ENCODE measurements around the gene SCYL2. TPM values are rescaled to one million over a fixed set of nuclear protein-coding genes. Genes with fewer than 3 reads are reported as not detected.
"Not testable (repeated sequence)": the region's sequence is repeated elsewhere in the genome, so short reads cannot be mapped to it uniquely, and the experiment has no call there.

SCYL2 gene
- total RNA-seq, 1 experiment from 2014 or later = 41.1 TPM

- no peak for DNase-seq
- H3K4me2 ChIP-seq = no peak overlapping the region
- H2AFZ ChIP-seq = no peak overlapping the region
- ChIA-PET POLR2A (ENCODE audit: unreplicated experiment) (no interaction called here), CTCF (no interaction called here)
- TF ChIP-seq CTCF (conservative IDR thresholded peaks at IDR 0.05) = no peak
- TF ChIP-seq EZH2 (IDR thresholded peaks at IDR 0.05; ENCODE audit: low read depth) = no peak
- no peaks in the 10 kb centered on the region for H3K36me3 ChIP-seq (ENCODE audit: low read depth)
- no peak overlapping the region for H3K27ac ChIP-seq
- H3K9me2 ChIP-seq (ENCODE audit: insufficient read depth) = no peaks in the 10 kb centered on the region
- no peaks in the 10 kb centered on the region for H3K27me3 ChIP-seq (ENCODE audit: insufficient read depth, low read depth)
- no TSS peak for BruUV-seq (replicated peaks)
- H3K9me3 ChIP-seq (ENCODE audit: insufficient read depth, low read depth) = no peaks in the 10 kb centered on the region
- no peaks in the 10 kb centered on the region for H3K79me2 ChIP-seq (ENCODE audit: low read depth)
- H4K20me1 ChIP-seq (ENCODE audit: insufficient read depth) = no peaks in the 10 kb centered on the region
- intact Hi-C loops (cut with micrococcal nuclease; ENCODE audit: unreplicated experiment) = no loop called here
- no peaks in the 10 kb centered on the region for H3F3A ChIP-seq (ENCODE audit: insufficient read depth, low read depth)
- H3K4me1 ChIP-seq (replicated peaks; ENCODE audit: insufficient read depth) = no peaks in the 10 kb centered on the region
- no peak overlapping the region for H3K4me3 ChIP-seq
Measured at GRCh38 chr12:100254876-100255275, 12.1 kb upstream of the SCYL2 start.

- no peaks in the 10 kb centered on the region for H3K9me2 ChIP-seq (ENCODE audit: insufficient read depth)
- no peak overlapping the region for H3K4me3 ChIP-seq
- no peak overlapping the region for H3K4me2 ChIP-seq
- ChIA-PET CTCF (no interaction called here), POLR2A (ENCODE audit: unreplicated experiment) (no interaction called here)
- H4K20me1 ChIP-seq (ENCODE audit: insufficient read depth) = no peaks in the 10 kb centered on the region
- no peaks in the 10 kb centered on the region for H3K9me3 ChIP-seq (ENCODE audit: insufficient read depth, low read depth)
- H3K27ac ChIP-seq = no peak overlapping the region
- intact Hi-C loops (cut with micrococcal nuclease; ENCODE audit: unreplicated experiment) = no loop called here
- H3F3A ChIP-seq (ENCODE audit: insufficient read depth, low read depth) = no peaks in the 10 kb centered on the region
- no peaks in the 10 kb centered on the region for H3K27me3 ChIP-seq (ENCODE audit: insufficient read depth, low read depth)
- TF ChIP-seq CTCF (conservative IDR thresholded peaks at IDR 0.05) (no peak), EZH2 (IDR thresholded peaks at IDR 0.05; ENCODE audit: low read depth) (no peak)
- H2AFZ ChIP-seq = no peak overlapping the region
- H3K79me2 ChIP-seq (ENCODE audit: low read depth) = no peaks in the 10 kb centered on the region
- H3K36me3 ChIP-seq (ENCODE audit: low read depth) = no peaks in the 10 kb centered on the region
- no TSS peak for BruUV-seq (replicated peaks)
- no peaks in the 10 kb centered on the region for H3K4me1 ChIP-seq (replicated peaks; ENCODE audit: insufficient read depth)
- DNase-seq = no peak
Measured at GRCh38 chr12:100258127-100258526, 8.8 kb upstream of the SCYL2 start.

- H3K4me1 ChIP-seq (replicated peaks; ENCODE audit: insufficient read depth) = peaks cover 5% of the 10 kb centered on the region
- no TSS peak for BruUV-seq (replicated peaks)
- ChIA-PET POLR2A (ENCODE audit: unreplicated experiment) (no interaction called here), CTCF (interaction anchor here (0.6 kb wide), 1 partner anchor 9 kb away, joined by 4 read pairs; no protein-coding TSS in a partner anchor)
- peaks cover 8% of the 10 kb centered on the region for H3K79me2 ChIP-seq (ENCODE audit: low read depth)
- intact Hi-C loops (cut with micrococcal nuclease; ENCODE audit: unreplicated experiment) = no loop called here
- TF ChIP-seq CTCF (conservative IDR thresholded peaks at IDR 0.05) (no peak), EZH2 (IDR thresholded peaks at IDR 0.05; ENCODE audit: low read depth) (no peak)
- H3K9me2 ChIP-seq (ENCODE audit: insufficient read depth) = no peaks in the 10 kb centered on the region
- no peaks in the 10 kb centered on the region for H3K27me3 ChIP-seq (ENCODE audit: insufficient read depth, low read depth)
- no peak overlapping the region for H3K4me2 ChIP-seq
- H3K9me3 ChIP-seq (ENCODE audit: insufficient read depth, low read depth) = no peaks in the 10 kb centered on the region
- no peak overlapping the region for H3K27ac ChIP-seq
- H4K20me1 ChIP-seq (ENCODE audit: insufficient read depth) = 0 out of 2 replicates have a peak, but pooled peaks cover 1% of the 10 kb centered on the region
- H3F3A ChIP-seq (ENCODE audit: insufficient read depth, low read depth) = peaks cover 8% of the 10 kb centered on the region; the same call in 1 of the 2 replicates
- H3K36me3 ChIP-seq (ENCODE audit: low read depth) = no peaks in the 10 kb centered on the region
- DNase-seq = no peak
- no peak overlapping the region for H2AFZ ChIP-seq
- no peak overlapping the region for H3K4me3 ChIP-seq
Measured at GRCh38 chr12:100263131-100263530, 3.8 kb upstream of the SCYL2 start.

GRCh38 chr12:100265107-100265506, 1.9 kb upstream of the SCYL2 start:
- BruUV-seq (replicated peaks); H3K36me3 ChIP-seq (ENCODE audit: low read depth); intact Hi-C loops (cut with micrococcal nuclease; ENCODE audit: unreplicated experiment); CTCF ChIA-PET; H2AFZ ChIP-seq; H3K27me3 ChIP-seq (ENCODE audit: insufficient read depth, low read depth); H3K27ac ChIP-seq; DNase-seq; H3K4me3 ChIP-seq; POLR2A ChIA-PET (ENCODE audit: unreplicated experiment); H3K9me3 ChIP-seq (ENCODE audit: insufficient read depth, low read depth); H3K9me2 ChIP-seq (ENCODE audit: insufficient read depth); H3K4me2 ChIP-seq: not testable (repeated sequence)
- H3K79me2 ChIP-seq (ENCODE audit: low read depth) = peaks cover 28% of the 10 kb centered on the region
- H4K20me1 ChIP-seq (ENCODE audit: insufficient read depth) = peaks cover 10% of the 10 kb centered on the region; the same call in 1 of the 2 replicates
- H3K4me1 ChIP-seq (replicated peaks; ENCODE audit: insufficient read depth) = peaks cover 21% of the 10 kb centered on the region
- H3F3A ChIP-seq (ENCODE audit: insufficient read depth, low read depth) = peaks cover 16% of the 10 kb centered on the region; the same call in 1 of the 2 replicates
